Stimulated activated CD4-positive, alpha-beta T cell treated with anti-CD3 and anti-CD28 coated beads, Interleukin-1b, Interleukin-23, amount 100 ng/mL, for 1 hour (primary cell): ENCODE data around the gene SCLY.
"Not testable (repeated sequence)": the region's sequence is repeated elsewhere in the genome, so short reads cannot be mapped to it uniquely, and the experiment has no call there.

Experiments
- DNase-seq, 2 donors: peaks; one replicate each; pipeline ENCODE4 v3.0.0-alpha.2; 2020; ENCODE audit warnings: low read depth in 2 of 2

Gene SCLY

DNA sequence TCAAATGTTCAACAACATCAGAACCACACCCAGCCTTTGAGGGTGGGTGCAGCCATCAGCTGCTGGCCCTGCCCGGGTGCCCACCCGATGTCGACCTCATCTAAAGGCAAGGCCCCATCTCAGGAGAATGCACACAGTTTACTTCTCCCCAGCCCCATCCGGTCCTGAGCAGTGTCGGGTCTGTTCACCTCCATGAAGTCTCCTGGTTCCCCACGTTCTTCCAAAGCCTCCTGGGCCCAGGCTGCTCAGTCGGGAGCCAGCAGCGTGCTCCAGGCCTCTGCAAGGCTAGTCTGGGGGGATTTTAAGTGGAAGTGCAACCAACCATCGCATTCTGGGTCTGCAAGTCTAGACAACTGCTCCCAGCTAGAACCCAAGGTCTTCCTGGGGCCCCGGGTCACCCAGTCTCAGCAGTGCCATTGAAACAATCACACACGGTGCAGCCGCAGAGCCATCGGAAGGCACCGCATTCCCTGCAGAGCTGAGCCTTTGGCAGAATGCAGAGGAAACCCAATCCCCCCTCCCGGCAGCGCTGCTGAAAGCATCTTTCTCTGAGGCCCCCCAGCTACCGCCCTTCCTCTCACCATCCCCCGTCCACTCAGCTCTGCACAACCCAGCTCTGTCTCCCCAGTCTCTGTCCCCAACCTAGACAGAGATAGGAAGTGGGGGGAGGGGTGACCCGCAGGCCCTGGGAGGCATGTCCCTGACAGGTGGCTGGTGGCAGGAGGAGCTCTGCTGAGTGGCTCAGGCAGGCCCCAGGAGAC is 47.8 kb downstream of the SCLY start:
- no peak for DNase-seq

DNA sequence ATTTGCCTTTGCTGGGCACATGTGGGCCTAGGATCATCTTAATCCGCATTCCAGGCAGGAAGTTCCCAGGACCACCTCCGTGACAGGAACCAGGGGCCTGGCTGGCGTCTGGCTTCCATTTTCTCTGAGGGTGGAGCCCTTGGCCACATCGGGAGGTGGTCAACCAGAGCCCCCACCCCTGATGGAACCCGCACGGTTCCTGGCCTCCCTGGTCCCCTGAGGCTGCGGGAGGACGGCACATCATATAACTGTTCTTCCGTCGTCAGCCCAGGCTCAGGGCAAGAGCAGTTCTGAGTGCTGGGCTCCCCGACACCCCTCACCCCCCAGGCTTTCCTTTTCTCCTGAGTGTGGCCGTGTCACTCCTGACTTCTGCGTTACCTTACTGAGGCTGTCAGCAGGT is 52.8 kb downstream of the SCLY start:
- no peak for DNase-seq

DNA sequence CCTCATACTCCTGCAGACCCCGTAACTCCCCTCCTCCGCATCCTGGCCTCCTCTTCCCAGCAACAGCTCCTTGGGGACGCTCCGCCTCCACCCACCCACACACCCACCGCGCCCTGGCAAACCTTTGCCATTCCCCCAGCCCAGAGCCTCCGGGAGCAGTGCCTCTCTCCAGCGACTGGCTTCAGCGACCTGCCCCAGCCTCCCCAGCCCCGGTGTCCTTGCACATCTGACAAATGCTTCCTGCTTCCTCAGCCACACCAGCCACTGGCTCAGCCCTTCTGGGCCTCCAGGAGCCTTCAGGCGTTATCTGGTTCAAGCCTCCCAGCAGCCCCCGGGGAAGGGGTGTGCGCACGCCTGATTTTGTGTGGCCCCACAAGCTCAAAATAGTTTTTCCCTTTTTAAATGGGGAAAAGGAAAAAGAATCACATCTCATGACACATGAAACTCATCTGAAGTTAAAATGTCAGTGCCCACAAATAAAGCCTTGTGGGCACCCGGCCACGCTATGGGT is 53.6 kb downstream of the SCLY start:
- no peak for DNase-seq

- no peak for DNase-seq
Measured at GRCh38 chr2:238114851-238115660, 54.3 kb downstream of the SCLY start.

- not testable (repeated sequence) for DNase-seq
Measured at GRCh38 chr2:238115709-238116108, 54.9 kb downstream of the SCLY start.

DNA sequence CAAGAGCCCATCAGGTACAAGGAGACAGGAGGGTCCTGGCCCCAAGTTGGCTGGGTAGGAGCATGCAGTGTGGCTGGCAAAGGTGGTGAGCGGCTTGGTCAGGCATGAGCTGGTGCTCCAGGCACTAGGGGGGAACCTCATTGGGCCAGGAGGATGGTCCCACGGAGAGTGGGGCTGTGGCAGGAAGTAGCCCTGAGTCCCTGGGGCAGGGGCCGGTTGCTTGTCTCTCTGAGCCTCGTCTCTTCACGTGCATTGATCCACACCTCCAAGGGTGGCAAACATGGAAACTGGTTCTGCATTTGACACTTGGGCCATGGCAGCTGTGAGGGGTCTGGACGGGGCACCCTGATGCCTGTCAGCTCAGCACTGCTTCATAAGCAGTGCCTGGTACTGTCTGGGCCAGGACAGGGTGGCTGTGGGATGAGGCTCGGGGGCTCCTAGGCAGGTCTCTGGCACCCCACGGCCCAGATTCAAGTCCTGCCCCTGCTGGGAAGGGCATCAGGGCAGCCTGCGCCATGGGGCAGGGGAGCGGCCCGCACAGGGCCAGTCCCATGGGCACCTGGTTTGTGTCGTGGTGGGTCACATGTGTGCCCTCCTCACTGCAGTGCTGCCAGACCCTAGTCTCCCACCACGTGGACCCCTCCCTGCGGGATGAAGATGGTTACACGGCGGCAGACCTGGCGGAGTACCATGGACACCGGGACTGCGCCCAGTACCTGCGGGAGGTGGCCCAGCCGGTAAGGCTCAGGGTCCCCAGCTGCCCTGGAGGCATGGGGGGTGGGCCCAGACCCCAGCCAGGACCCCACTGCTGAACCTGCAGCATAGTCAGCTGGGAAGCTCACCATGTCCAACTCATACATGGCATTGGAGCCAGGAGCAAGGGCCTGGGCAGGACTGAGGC is 55.7 kb downstream of the SCLY start:
- no peak for DNase-seq

DNA sequence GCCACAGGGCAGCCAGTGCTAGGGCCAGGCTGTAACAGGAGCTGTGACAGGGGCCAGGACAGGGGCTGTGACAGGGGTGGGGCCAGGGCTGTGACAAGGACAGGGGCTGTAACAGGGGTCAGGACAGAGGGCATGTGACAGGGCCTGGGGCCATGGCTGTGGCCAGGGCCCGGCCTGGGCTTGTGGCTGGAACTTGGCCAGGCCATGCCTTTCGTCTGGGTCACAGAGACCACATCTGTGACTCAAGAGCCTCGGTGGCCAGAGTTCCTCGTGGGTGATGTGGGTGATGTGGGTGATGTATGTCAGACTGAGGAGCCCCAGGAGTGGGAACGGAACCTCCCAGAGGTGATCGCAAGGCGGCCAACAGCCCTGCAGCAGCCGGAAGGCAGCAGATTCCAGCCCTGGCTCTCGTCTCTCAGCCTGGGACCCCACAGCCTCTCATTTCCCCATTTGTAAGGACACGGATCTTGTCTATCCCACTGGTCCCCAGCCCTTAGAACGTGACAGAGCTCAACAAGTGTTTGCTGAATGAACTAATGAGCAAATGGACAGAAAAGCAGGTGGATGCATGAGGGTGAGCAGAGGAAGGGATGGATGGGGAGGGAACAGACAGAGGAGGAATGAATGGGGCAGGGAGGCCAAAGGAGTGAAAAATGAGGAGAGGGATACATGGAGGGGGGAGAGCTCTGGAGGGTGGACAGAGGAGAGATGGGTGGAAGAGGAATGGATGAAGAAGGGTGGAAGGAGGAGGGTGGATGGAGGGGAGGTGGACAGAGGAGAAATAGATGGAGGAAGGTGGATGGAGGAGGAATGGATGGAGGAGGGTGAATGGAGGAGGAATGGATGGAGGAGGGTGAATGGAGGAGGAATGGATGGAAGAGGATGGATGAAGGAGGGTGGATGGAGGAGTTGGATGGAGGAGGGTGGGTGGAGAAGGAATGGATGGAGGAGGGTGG is 56.7 kb downstream of the SCLY start:
- no peak for DNase-seq

- DNase-seq = no peak
Measured at GRCh38 chr2:238119756-238120462, 59.1 kb downstream of the SCLY start.

DNA sequence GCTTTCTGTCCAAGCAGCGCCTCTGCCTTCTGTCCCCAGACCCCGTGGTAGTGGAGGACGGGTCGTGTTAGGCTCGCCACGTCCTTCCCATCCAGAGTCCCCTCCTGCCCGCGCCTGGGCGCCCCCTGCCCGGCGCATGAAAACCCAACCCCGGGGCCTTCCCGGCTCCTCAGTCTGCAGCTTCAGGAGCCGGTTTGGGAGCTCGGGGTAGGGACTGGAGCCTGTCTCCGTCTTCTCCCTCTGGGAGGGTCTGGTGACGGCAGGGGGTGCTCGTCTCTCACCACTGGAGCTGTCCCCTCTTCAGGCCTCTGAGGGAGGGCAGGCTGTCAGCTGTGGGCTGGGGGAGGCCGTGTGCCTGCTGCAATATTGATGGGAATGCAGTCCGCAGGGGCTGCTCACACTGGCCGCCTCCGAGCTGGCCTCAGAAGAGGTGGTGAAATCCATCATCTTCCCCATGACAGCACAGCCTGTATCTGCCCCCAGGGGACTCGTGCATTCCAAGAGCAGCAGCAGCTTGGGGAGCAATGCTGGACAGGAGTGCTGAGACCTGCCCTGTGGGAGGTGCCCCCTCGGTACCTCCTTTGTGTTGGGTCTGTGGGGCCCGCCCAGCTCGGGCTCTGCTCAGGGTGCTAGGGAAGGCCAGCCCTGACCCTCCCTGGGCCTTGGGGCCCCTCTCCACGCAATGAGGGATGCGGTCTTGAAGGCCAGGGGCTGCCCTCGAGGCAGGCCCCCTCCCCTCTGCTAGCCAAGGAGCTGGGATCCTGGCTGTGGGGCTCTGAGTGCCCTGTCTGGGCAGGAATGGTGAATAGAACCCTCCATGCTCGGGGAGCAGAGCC is 59.9 kb downstream of the SCLY start:
- no peak for DNase-seq

DNA sequence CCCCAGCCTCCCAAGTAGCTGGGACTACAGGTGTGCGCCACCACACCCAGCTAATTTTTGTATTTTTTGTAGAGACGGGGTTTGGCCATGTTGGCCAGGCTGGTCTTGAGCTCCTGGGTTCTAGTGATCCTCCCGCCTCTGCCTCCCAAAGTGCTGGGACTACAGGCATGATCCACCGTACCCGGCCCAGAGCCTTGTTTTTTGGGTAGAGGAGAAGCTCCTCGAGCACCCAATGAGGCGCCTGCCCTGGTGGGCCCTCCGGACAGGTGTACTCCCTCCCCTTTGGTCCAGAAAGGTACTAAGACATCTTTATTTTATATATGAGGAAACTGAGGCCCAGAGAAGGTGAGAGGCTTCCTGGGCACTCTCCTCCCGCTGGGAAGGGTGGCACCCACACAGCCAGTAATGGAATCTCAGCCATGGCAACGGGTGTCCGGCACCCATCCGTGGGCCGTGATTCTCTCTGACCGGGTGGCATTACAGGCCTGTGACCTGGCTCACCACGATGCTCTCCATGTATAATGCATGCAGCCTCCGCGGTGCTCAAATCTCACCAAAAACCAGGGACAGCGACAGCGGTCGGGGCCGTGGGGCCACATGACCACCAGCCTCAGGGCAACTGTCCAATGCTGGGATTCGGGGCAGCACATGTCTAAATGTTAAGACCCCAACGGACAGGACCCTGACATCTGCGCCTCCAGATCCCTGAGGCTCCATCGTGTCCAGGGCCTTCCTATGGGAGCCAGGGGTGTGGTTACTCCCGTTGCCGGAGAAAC is 60.9 kb downstream of the SCLY start:
- DNase-seq = no peak

- DNase-seq = no peak
Measured at GRCh38 chr2:238122287-238123217, 61.8 kb downstream of the SCLY start.

DNA sequence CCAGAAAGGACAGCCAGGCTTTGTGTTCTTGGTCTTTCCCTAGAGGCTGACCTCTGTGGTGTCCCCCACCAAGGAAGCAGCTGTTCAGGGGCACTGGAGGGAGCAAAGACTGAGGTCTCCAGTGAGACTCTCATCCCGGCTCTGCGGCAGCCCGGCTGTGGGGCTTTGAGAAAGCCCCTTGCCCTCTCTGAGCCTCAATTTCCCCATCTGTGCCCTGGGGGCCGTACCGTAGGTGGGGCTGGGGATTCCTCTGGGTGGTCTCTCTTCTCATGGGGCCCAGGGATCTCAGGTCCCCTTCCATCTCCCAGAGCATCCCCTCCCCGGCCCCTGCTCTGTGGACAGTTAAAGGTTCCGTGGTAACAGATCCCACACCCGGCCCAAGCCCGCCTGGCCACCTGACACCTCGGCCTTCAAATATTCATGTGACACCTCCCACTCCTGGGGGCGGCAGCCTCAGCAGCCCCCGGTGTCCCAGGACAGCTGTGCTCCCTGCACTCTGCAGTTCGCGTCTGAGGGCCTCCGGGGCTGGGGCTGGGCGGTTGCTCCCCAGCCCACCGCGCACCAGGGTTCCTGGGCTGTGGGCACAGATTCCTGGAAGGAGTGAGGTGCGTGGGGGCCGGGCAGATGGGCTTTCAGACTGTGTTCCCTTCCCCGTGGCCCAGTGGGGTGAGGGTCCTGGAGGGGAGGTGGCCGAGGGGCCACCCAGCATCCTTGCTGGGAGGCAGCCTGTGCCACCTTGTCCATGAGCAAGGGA is 62.6 kb downstream of the SCLY start:
- no peak for DNase-seq

DNA sequence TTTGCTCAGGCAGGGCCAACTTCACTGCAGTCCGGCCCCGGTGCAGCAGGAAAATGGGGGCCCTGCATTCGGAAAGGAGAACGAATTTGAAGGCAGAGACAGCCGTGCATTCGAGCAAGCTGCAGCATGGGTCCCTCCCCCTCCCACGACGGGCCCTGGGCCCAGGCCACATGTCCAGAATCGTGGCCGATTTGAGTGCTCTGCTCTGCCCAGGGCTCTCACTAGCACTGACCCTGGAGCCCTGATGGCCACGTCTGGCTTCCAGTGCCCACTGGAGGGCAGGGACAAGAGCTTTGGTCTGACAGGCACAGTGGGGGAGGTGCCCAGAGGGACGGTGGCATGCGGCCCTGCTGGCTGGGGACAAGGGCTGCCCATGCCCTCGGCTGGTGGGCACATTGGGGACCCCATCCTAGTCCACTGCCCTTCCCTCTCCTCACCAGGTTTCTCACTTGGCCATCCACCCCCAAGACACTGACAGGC is 63.2 kb downstream of the SCLY start:
- DNase-seq = no peak

DNA sequence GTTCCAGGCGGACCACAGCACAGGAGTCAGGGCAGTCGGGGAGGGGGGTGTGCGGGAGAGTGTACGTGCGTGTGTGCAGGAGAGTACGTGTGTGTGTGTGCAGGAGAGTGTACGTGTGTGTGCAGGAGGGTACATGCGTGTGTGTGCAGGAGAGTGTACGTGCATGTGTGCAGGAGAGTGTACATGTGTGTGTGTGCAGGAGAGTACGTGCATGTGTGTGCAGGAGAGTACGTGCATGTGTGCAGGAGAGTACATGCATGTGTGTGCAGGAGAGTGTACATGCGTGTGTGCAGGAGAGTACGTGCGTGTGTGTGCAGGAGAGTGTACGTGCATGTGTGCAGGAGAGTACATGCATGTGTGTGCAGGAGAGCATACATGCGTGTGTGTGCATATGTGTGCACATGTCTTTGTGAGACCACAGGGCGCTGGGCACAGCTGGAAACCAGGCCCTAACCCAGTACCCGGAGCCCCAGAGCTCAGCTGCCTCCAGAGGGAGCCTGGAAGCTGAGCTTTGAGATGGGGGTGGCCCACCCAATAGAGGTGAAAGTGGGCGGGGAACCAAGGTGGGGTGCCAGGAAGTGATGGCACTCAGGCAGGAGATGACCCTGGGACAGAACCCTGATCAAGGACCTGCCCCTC is 63.8 kb downstream of the SCLY start:
- no peak for DNase-seq

DNA sequence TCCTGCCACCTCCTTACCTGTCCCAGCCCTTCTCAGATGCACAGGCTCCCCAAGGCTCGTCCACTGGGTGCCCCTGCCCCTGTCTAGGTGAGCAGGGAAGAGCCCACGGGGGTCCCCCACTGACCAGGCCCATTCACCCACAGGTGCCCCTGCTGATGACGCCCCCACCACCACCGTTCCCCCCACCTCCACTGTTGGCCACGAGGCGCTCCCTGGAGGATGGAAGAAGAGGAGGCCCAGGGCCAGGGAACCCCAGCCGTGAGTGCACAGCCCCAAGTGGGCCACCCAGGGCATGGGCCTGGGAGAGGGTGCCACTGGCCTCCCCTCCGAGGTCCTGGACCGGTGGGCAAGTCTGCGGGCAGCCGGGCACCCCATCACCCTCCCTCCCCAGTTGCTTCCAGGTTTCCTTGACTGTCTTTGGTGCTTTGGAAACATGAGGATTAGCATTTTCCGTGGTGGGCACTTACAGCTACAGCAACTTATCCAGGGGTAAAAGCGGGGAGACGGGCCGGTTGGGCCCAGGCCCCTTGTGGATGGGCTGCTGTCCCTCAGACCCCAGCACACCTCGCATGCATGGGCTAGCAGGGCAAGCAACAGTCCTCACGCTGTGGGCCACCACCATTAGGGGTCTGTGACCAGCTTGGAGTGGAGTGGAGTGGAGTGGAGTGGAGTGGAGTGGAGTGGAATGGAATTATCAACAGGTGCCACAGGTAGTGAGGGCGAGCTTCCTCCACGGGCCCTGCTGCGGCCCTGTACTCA is 64.5 kb downstream of the SCLY start:
- no peak for DNase-seq
